Measurements from ENCODE around the gene TTPAL.

The TTPAL gene

GRCh38 chr20:44540834-44541233 is 65.2 kb downstream of the TTPAL start:
- DNase-seq (ENCODE audit: low spot score), result no peak

GRCh38 chr20:44541992-44542391 is 66.3 kb downstream of the TTPAL start:
- no peak for DNase-seq (ENCODE audit: low spot score)

- no peak for DNase-seq (ENCODE audit: low spot score)
These were observed 67.2 kb downstream of the TTPAL start for GRCh38 chr20:44542890-44543289.

GRCh38 chr20:44543358-44543757 is 67.7 kb downstream of the TTPAL start:
- DNase-seq (ENCODE audit: low spot score), result no peak
